Mesodermal cell (in vitro differentiated cells): ENCODE results near the gene SRI.

Experiments used
- H3K27ac ChIP-seq: 2 replicates; pipeline ENCODE4 v1.7.0; 2013; ENCODE audit warnings: mild to moderate bottlenecking, low read depth, low read length, moderate library complexity; ENCODE audit not compliant: severe bottlenecking
- H3K36me3 ChIP-seq: 2 replicates; pipeline ENCODE4 v1.7.1; 2013; ENCODE audit warnings: mild to moderate bottlenecking, low read length, moderate library complexity; ENCODE audit not compliant: control insufficient read depth, insufficient read depth
- H3K4me1 ChIP-seq: one replicate; pipeline ENCODE4 v1.7.1; 2013; ENCODE audit warnings: mild to moderate bottlenecking, low read length; ENCODE audit not compliant: insufficient read depth, control insufficient read depth, poor library complexity, severe bottlenecking
- H3K4me3 ChIP-seq: 2 replicates; pipeline ENCODE4 v1.7.0; 2013; ENCODE audit warnings: low read length, control low read depth, mild to moderate bottlenecking; ENCODE audit not compliant: insufficient read depth, poor library complexity, severe bottlenecking; ENCODE audit errors: extremely low read depth
- H3K9me3 ChIP-seq: 2 replicates; pipeline ENCODE4 v1.7.1; 2013; ENCODE audit warnings: mild to moderate bottlenecking, low read length, moderate library complexity; ENCODE audit not compliant: control insufficient read depth
- WGBS, 2 experiments: methylation state at CpG; one replicate each; pipeline ENCODE4 v1.1.5; 2013; ENCODE audit warnings: missing lambda C conversion rate in 2 of 2; ENCODE audit not compliant: insufficient coverage in 2 of 2; 5-methylcytosine and 5-hydroxymethylcytosine counted together

The SRI gene

GRCh38 chr7:88224601-88225275 is 4.9 kb upstream of the SRI start:
- H3K36me3 ChIP-seq = no peaks in the 10 kb centered on the region
- no peak overlapping the region for H3K27ac ChIP-seq
- WGBS, 2 experiments = 89% methylated on average over 1 of the region's 2 CpGs; no CpG with 5 or more reads in 1 of the 2 experiments
- H3K4me1 ChIP-seq = no peaks in the 10 kb centered on the region
- H3K9me3 ChIP-seq = peaks cover 4% of the 10 kb centered on the region
- H3K4me3 ChIP-seq = no peak overlapping the region

DNA sequence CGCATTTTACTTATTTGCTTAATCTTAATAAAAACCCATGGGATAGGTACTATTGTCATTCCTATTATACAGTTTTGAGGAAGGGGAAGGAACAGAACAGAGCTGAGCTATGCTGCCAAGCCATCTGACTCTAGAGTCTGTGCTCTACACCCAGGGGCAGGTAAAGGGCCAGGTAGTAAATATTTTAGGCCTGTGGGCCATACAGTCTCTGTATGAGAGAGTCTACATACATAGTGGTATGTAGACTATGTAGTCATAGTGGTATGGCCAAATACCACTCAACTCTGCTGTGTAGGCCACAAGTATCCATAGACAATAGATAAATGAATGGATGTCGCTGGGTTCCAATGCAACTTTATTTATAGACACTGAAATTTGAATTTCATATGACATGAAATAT is 3.4 kb upstream of the SRI start:
- Histone ChIP-seq H3K27ac (no peak overlapping the region), H3K4me1 (no peaks in the 10 kb centered on the region), H3K36me3 (no peaks in the 10 kb centered on the region), H3K9me3 (no peaks in the 10 kb centered on the region), H3K4me3 (no peak overlapping the region)
- WGBS, 2 experiments = 100% methylated on average over 1 of the region's 2 CpGs; no CpG with 5 or more reads in 1 of the 2 experiments

- no peaks in the 10 kb centered on the region for H3K4me1 ChIP-seq
- no peaks in the 10 kb centered on the region for H3K9me3 ChIP-seq
- 1 to 8% methylated on average over 18 to 19 of the region's 27 CpGs for WGBS, 2 experiments
- H3K36me3 ChIP-seq = peaks cover 29% of the 10 kb centered on the region
- H3K27ac ChIP-seq = peak overlapping the region; percentile 52
- H3K4me3 ChIP-seq = peak overlapping the region; percentile 85
Measured at GRCh38 chr7:88218836-88219605, 817 bp downstream of the SRI start.

DNA sequence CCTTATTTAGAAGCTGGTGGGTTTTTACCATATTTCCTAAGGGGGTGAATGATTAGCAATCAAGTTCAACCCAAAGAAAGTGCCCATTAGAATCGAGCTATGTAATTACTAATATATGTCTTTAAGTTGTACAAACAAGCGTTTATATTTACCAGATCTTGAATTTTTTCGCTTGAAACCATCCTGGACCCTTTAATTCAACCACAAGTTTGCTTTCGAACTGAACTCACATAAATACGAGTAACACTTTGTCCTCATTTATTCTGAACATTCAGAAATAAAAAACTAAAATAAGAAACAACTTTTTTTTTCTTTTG is 1.5 kb downstream of the SRI start:
- 72 to 86% methylated on average over 3 to 4 of the region's 5 CpGs for WGBS, 2 experiments
- Histone ChIP-seq H3K9me3 (no peaks in the 10 kb centered on the region), H3K27ac (no peak overlapping the region), H3K4me1 (no peaks in the 10 kb centered on the region), H3K36me3 (peaks cover 35% of the 10 kb centered on the region), H3K4me3 (peak overlapping the region; percentile 85)

DNA sequence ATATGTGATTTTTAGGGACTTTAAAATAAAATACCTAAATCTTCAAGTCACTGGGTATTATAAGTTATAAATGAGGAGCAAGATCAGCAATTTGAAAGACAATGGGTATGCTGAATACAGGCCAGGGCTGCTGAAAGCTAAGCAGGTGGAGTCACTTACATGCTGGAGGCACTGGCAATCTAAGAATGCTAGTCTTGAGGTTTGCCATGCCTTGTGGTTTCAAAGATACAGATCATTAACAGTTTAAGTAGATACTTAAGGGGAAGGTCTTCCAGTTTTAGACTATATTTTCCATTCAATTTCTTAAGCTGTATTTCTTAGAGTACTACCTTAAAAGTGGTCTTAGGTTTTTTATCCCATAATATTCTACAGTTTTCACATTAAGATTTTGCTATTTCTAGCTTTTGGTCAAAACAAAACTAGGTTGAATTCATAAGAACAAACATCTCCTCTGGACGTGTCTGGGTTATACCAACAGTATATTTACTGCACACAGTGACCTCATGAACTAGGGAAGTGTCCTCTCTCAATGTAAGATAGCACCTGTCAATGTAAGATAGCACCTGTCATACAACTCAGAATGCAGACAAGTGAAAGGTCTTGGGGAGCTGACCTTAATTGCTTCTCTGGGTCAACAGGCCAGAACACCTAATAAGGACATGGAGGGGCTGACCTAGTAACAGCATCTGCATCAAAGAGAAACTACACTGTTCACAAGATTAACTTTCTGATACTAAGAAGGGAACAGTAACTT is 2.0 kb downstream of the SRI start:
- Histone ChIP-seq H3K9me3 (no peaks in the 10 kb centered on the region), H3K36me3 (peaks cover 41% of the 10 kb centered on the region), H3K4me3 (peak overlapping the region; percentile 85), H3K27ac (no peak overlapping the region), H3K4me1 (no peaks in the 10 kb centered on the region)
- 40% methylated on average over 1 of the region's 1 CpG; no CpG with 5 or more reads in 1 of the 2 experiments for WGBS, 2 experiments

DNA sequence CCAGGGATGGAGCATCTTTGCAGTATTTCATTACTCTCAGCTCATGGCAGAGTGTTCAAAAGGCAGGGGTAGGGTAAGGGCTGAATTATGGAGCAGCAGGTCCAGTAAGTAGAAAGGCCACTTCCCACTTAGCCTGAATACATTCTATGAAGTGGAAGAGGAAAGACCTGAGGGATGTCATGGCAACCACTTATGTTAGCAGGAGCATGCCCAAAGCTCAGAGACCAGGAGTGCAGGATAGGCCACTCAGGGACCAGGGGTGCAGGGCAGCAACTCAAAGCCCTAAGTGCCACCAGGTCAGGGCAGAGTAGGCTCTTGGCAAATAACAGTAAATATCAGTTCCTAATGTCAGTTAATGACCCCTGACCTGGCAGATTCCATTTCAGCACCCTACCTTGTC is 3.6 kb downstream of the SRI start:
- Histone ChIP-seq H3K4me1 (no peaks in the 10 kb centered on the region), H3K27ac (no peak overlapping the region), H3K36me3 (peaks cover 56% of the 10 kb centered on the region), H3K9me3 (no peaks in the 10 kb centered on the region), H3K4me3 (no peak overlapping the region)

DNA sequence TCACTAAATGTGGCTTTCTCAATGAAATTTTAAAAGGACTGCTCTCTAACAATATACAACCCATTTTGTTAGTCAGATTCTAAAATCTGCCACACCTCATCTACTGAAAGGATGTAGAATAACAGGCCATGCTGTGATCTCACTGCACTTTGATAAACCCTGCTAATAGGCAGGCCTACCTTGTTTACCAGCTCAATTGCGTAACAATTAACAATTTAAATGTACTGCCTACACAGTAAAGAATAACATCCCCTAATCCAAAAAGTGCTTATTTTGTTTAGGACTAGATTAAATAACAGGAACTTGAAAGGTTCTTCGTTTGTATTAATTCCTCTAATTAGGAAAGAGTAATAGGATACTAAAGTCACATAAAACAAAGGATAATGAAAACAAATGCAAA is 4.5 kb downstream of the SRI start:
- Histone ChIP-seq H3K27ac (no peak overlapping the region), H3K9me3 (no peaks in the 10 kb centered on the region), H3K36me3 (peaks cover 62% of the 10 kb centered on the region), H3K4me1 (no peaks in the 10 kb centered on the region), H3K4me3 (no peak overlapping the region)
- no CpG with 5 or more reads among the region's 2 CpGs for whole genome bisulfite sequencing, 2 experiments

GRCh38 chr7:88214456-88214855 is 5.4 kb downstream of the SRI start:
- no CpG with 5 or more reads among the region's 2 CpGs for WGBS, 2 experiments
- Histone ChIP-seq H3K27ac (no peak overlapping the region), H3K4me3 (no peak overlapping the region), H3K9me3 (no peaks in the 10 kb centered on the region), H3K36me3 (peaks cover 70% of the 10 kb centered on the region), H3K4me1 (no peaks in the 10 kb centered on the region)

GRCh38 chr7:88212918-88213317 is 6.9 kb downstream of the SRI start:
- Histone ChIP-seq H3K27ac (no peak overlapping the region), H3K36me3 (peaks cover 85% of the 10 kb centered on the region), H3K4me1 (no peaks in the 10 kb centered on the region), H3K9me3 (no peaks in the 10 kb centered on the region), H3K4me3 (no peak overlapping the region)
- WGBS, 2 experiments = 75 to 100% methylated on average over 1 of the region's 1 CpG

DNA sequence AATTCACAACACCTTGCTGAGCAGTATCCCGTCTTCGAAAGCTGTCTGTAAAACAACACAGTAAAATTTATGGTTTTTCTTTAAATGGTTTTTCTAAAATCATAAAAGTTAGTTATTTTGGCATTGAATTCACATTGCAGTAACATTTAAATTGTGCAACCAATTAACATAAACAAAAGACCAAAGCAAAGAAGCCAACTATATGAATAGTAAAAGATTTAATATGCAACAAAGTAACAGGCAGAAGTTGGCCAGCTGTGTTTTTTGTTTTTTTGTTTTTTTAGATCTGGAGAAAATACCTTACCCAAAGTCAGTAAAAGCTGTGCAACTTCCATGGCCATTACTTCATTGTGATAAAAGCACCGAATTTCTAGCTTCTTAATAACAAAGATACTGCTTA is 11.3 kb downstream of the SRI start:
- Histone ChIP-seq H3K9me3 (no peaks in the 10 kb centered on the region), H3K36me3 (peaks cover 87% of the 10 kb centered on the region), H3K4me1 (no peaks in the 10 kb centered on the region), H3K4me3 (no peak overlapping the region), H3K27ac (no peak overlapping the region)
- WGBS, 2 experiments = 100% methylated on average over 1 of the region's 3 CpGs; no CpG with 5 or more reads in 1 of the 2 experiments
